Ovary (tissue), 9 donors: ENCODE measurements around the gene APOBR. TPM values are rescaled to one million over a fixed set of nuclear protein-coding genes. Genes with fewer than 3 reads are reported as not detected.
A peak's percentile ranks its signal among the peaks of the same experiment; 100 is the strongest.

ENCODE experiments used
- DNase-seq, 5 donors: peaks; one replicate each; pipeline ENCODE4 v3.0.0-alpha.2; 2019 to 2020
- H3K27ac ChIP-seq, 2 donors: fragments of 200-600 bp; one replicate each; pipeline versions ENCODE4 v1.5.1 to v1.8.0; 2019 to 2022
- H3K27me3 ChIP-seq: fragments of 200-600 bp; one replicate; pipeline ENCODE4 v1.8.0; 2022
- H3K36me3 ChIP-seq: fragments of 200-600 bp; sonication (generic); one replicate; pipeline ENCODE4 v1.5.1; 2019
- H3K4me1 ChIP-seq: one replicate; pipeline ENCODE4 v1.8.1; 2013; ENCODE audit warnings: mild to moderate bottlenecking, moderate library complexity; ENCODE audit not compliant: insufficient read depth
- H3K4me3 ChIP-seq: fragments of 200-600 bp; sonication (generic); one replicate; pipeline ENCODE4 v1.5.1; 2017
- H3K9me3 ChIP-seq, 2 donors: fragments of 200-600 bp in 1 of 2; sonication (generic) in 1 of 2; one replicate each; pipeline versions ENCODE4 v1.5.1 to v1.8.1; 2013 to 2019; ENCODE audit warnings: mild to moderate bottlenecking in 1 of 2, moderate library complexity in 1 of 2
- EP300 ChIP-seq: sonication (generic); formaldehyde crosslinking; IDR thresholded peaks from one replicate; pipeline ENCODE4 v1.6.1; 2017; ENCODE audit warnings: antibody characterized with exemption
- POLR2A ChIP-seq: fragments of 450-650 bp; IDR thresholded peaks from one replicate; pipeline ENCODE4 v1.6.1; 2017; ENCODE audit warnings: antibody characterized with exemption, mild to moderate bottlenecking, moderate library complexity
- WGBS, 3 donors: extraction: QIAGEN DNeasy Blood & Tissue Kit in 1 of 3; methylation state at CpG; one replicate each; pipeline versions ENCODE4 v1.1.5 to v1.1.7; 2013 to 2017; 5-methylcytosine and 5-hydroxymethylcytosine counted together
- intact Hi-C, 4 donors: fragments of 100-400 bp; cut with DNase I; formaldehyde crosslinking; loops; one replicate each; pipeline versions ENCODE4 v1.11.0 to v1.15.1; 2022 to 2023
- polyA plus RNA-seq, 2 donors: library from polyadenylated mRNA; stranded (reverse); fragments of 200-250 nt in 1 of 2; fragments of 350-450 nt in 1 of 2; fragmentation: Illumina TruSeq in 1 of 2; extraction: RNeasy Lipid Tissue Mini Kit (QIAGEN cat#74804) in 1 of 2; gene quantifications; one replicate each; pipeline ENCODE4 v1.2.3, GENCODE V29; 2013 to 2014
- total RNA-seq, 7 donors: library from RNA; depleted of rRNA in 2 of 7; stranded (reverse); fragments of >200 nt in 2 of 7; fragmentation: NEBNext Ultra II Directional in 3 of 7; extraction: Animal tissue kit (Norgen Biotek cat#: 25700) in 3 of 7; gene quantifications; one replicate each; pipeline versions ENCODE4 v1.1.0 to v1.2.4, GENCODE V29; 2016 to 2023
- TF ChIP-seq, protein P1 (sequence below), 3 donors: fragments of 450-650 bp in 2 of 3; fragments of 200-600 bp in 1 of 3; IDR thresholded peaks; one replicate each; pipeline versions ENCODE4 v1.5.1 to v1.8.0; 2016 to 2022; ENCODE audit warnings: antibody characterized with exemption in 3 of 3, mild to moderate bottlenecking in 1 of 3
- donor health status: DM: no; HTN: no; CAD: no; lungs with moderate emphysema.
- donor health status: DM: no; HTN: no; CAD: no.
- donor health status: Bipolar disorder and iron deficiency.
- donor health status: DM: yes; HTN: yes; CAD: no.
- donor health status: DM: no; HTN: no; CAD: no.
- donor health status: DM: yes; HTN: yes; CAD: no.

The APOBR gene
- total and polyA plus RNA-seq, 9 donors, result 0.18 to 1.4 (median 0.48) TPM

DNA sequence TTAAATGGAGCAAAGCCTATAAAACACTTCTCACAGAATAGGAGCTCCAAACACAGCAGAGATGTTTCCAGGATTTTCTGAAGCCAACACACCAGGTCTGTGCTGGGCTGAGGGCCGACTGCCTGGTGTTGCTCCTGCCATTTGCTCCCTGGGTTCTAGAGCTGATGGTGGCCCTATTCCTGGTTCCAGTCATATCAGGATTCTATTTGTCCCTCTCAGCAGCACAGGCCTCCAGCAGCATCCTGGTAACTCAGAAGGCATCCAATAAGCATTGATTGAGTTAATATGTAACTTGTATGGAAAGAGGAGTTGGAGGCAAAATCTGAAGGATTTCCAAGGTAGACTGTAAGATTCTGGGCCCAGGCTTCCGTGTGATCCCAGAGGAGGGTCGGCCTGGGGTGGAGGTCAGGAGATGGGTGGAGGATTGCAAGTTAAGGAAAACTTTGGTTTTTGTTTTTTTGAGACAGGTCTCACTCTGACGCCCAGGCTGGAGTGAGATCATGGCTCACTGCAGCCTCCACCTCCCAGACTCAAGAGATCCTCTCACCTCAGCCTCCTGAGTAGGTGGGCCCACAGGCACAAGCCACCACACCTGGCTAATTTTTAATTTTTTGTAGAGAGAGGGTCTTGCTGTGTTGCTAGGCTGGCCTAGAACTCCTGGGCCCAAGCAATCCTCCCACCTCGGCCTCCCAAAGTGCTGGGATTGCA lies 38.7 kb downstream of the APOBR start:
- Histone ChIP-seq H3K36me3 (no peaks in the 10 kb centered on the region), H3K4me1 (peaks cover 22% of the 10 kb centered on the region), H3K27me3 (no peaks in the 10 kb centered on the region), H3K9me3 (peaks cover 0 to 2% of the 10 kb centered on the region in 2 donors), H3K27ac (no peak overlapping the region), H3K4me3 (no peak overlapping the region)
- no peak for DNase-seq
- TF ChIP-seq EP300 (no peak), POLR2A (no peak)
- TF ChIP-seq, protein P1, sequence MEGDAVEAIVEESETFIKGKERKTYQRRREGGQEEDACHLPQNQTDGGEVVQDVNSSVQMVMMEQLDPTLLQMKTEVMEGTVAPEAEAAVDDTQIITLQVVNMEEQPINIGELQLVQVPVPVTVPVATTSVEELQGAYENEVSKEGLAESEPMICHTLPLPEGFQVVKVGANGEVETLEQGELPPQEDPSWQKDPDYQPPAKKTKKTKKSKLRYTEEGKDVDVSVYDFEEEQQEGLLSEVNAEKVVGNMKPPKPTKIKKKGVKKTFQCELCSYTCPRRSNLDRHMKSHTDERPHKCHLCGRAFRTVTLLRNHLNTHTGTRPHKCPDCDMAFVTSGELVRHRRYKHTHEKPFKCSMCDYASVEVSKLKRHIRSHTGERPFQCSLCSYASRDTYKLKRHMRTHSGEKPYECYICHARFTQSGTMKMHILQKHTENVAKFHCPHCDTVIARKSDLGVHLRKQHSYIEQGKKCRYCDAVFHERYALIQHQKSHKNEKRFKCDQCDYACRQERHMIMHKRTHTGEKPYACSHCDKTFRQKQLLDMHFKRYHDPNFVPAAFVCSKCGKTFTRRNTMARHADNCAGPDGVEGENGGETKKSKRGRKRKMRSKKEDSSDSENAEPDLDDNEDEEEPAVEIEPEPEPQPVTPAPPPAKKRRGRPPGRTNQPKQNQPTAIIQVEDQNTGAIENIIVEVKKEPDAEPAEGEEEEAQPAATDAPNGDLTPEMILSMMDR (IDR thresholded peaks at IDR 0.05), result no peak
- intact Hi-C loops, result no loop called here
- 78 to 81% (median 80%) methylated on average over 5 of the region's 5 CpGs for WGBS, 3 donors

DNA sequence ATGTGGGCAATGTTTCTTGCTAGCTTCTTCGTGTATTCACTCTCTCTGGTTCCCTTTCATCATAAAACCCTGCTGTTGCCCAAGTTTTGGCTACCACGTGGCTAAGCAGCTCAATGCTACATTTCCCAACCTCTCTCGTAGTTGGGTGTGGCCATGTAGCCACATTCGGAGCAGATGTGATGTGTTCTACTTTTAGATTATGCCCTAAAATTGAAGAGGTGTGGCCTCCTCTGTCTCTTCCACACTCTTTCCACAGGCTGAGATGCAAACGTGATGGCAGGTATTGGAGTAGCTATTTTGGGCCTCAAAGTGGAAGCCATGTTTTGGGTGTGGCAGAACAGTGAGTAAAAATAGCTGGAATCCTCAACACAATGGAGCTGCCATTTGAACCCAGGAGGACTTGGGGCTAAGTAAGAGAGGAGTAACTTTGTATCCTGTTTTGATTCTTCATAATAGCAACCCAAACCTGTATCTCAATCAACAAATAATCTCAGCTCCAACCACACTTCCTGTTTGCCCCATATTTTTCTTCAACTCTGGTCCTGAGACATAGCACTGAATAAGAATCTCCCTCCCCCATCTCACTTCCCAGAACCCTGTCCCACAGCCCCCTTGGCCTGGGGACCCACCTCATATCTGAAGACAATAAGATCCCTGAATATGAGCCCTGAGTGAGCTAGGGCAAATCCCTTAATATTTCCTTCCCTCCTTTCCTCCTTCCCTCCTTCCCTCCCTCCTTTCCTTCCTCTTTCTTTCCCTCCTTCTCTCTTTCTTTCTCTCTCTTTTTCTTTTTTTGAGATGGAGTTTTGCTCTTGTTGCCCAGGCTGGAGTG lies 40.3 kb downstream of the APOBR start:
- intact Hi-C loops, result loop anchor here in 1 of 4 donors (5.0 kb wide), 1 partner anchor 42 kb away; the partner anchor contains the start of genes APOBR and CLN3

DNA sequence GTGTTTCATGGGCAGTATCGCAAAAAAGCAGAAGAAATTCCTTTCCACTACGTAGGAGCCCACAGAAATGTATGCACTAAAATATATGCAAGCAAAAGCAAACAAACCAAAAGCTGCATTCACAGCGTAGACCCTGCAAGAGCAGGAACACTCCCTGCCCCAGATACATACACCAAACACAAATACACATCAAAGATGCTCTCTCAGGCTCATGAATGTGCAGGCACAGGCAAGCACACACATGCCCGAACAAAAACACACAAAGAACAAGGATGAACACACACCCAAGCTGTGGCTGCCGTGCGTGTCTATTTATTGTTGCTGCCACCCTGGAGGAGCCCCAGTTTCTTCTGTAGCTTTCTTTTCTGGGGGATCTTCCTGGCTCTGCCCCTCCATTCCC lies 42.6 kb downstream of the APOBR start:
- Histone ChIP-seq H3K9me3 (peaks cover 0 to 2% of the 10 kb centered on the region in 2 donors), H3K4me3 (peak overlapping the region; percentile 42), H3K27ac (peak overlapping the region in 1 of 2 donors; percentile 91), H3K36me3 (no peaks in the 10 kb centered on the region), H3K27me3 (no peaks in the 10 kb centered on the region), H3K4me1 (peaks cover 20% of the 10 kb centered on the region)
- no peak for DNase-seq
- intact Hi-C loops, result loop anchor here in 1 of 4 donors (5.0 kb wide), 1 partner anchor 45 kb away; the partner anchor contains the start of genes APOBR and CLN3
- WGBS, 3 donors, result 34 to 73% (median 47%) methylated on average over 6 of the region's 6 CpGs
- TF ChIP-seq POLR2A, result no peak

More for the DNA sequence above, 40.3 kb downstream of the APOBR start:
- no peaks in the 10 kb centered on the region for H3K36me3 ChIP-seq
- no peak overlapping the region for H3K27ac ChIP-seq
- peak; percentile 49 for TF ChIP-seq EP300
- TF ChIP-seq, protein P1 (IDR thresholded peaks at IDR 0.05), result no peak
- WGBS, 3 donors, result 74 to 76% (median 75%) methylated on average over 5 of the region's 5 CpGs
- H3K4me1 ChIP-seq, result peaks cover 20% of the 10 kb centered on the region
- no peaks in the 10 kb centered on the region for H3K27me3 ChIP-seq
- H3K9me3 ChIP-seq, result peaks cover 0 to 2% of the 10 kb centered on the region in 2 donors
- DNase-seq, result peak in 1 of 5 donors; percentile 50
- H3K4me3 ChIP-seq, result no peak overlapping the region

DNA sequence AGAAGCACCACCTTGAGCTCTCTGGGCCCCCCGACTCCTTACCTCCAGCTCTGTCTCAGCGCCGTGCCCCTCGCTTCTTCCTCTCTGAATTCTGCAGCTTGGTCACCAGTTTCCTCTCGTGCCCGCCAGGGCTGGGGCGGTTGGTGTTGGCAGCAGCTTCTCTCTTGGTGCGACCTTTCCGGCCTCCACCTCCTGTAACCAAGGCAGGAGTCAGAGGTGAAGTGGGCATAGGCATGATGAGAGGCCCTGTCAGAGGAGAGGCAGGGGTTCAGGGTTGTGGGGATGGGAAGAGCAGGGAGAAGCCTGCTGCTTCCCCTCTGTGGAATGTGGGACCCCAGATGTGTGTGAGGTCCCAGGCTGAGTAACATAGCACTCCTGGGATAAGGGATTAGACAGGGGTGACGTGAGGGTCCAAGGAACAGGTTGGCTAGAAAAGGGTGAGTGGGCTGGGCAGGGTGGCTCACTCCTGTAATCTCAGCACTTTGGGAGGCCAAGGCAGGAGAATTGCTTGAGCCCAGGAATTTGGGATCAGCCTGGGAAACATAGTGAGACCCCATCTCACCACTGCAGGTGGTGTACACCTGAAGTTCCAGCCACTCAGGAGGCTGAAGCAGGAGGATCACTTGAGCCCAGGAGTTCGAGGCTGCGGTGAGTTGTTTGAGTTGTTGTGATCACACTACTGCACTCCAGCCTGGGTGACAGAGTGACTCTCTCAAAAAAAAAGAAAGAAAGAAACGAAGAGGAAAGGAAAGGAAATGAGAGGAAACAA lies 43.7 kb downstream of the APOBR start:
- Histone ChIP-seq H3K27ac (peak overlapping the region; percentile 91 to 96), H3K27me3 (no peaks in the 10 kb centered on the region), H3K36me3 (no peaks in the 10 kb centered on the region), H3K4me1 (peaks cover 18% of the 10 kb centered on the region), H3K4me3 (peak overlapping the region; percentile 42), H3K9me3 (peaks cover 0 to 2% of the 10 kb centered on the region in 2 donors)
- peak; percentile 27 to 54 (median 40) for DNase-seq
- no peak for TF ChIP-seq EP300
- TF ChIP-seq, protein P1 (IDR thresholded peaks at IDR 0.05), result no peak
- no peak for TF ChIP-seq POLR2A
- WGBS, 3 donors, result 65 to 72% (median 72%) methylated on average over 13 of the region's 13 CpGs
- intact Hi-C loops, result loop anchor here in 1 of 4 donors (5.0 kb wide), 1 partner anchor 46 kb away; the partner anchor contains the start of genes APOBR and CLN3
